BJ (cell line): ENCODE measurements around the gene LPCAT4. TPM values are rescaled to one million over a fixed set of nuclear protein-coding genes. Genes with fewer than 3 reads are reported as not detected.

Experiments used
- CTCF ChIA-PET: fragments of 350-600 bp; formaldehyde crosslinking; extraction: SDS; loops from one replicate; lab custom pipeline; 2021; ENCODE audit warnings: antibody characterized with exemption, inconsistent platforms; lab: Yijun Ruan, JAX
- POLR2A ChIA-PET: fragments of 300-600 bp; sonication (Branson Sonifier 250); formaldehyde crosslinking; extraction: SDS; loops from one replicate; lab custom pipeline; 2021; ENCODE audit warnings: antibody characterized with exemption; lab: Charles Lee
- DNase-seq: peaks from one replicate; pipeline ENCODE4 v3.0.0-alpha.2; 2011; ENCODE audit warnings: low read depth
- H3K27me3 ChIP-seq: 2 replicates; pipeline ENCODE4 v1.6.0; 2011; ENCODE audit warnings: low read length; ENCODE audit not compliant: control insufficient read depth, insufficient read depth
- H3K36me3 ChIP-seq: 2 replicates; pipeline ENCODE4 v1.5.1; 2011; ENCODE audit warnings: low read length; ENCODE audit not compliant: control insufficient read depth, insufficient read depth
- H3K4me3 ChIP-seq: 2 replicates; pipeline ENCODE4 v1.5.1; 2011; ENCODE audit warnings: low read depth, mild to moderate bottlenecking, control low read depth, low read length
- polyA plus RNA-seq: library from polyadenylated mRNA; depleted of rRNA; stranded (reverse); fragments of >200 nt; gene quantifications from 2 replicates; pipeline ENCODE4 v1.2.3, GENCODE V29; 2011
- TF ChIP-seq, protein P1 (sequence below): IDR thresholded peaks from 2 replicates; pipeline ENCODE4 v1.5.1; 2011; ENCODE audit warnings: low read depth, mild to moderate bottlenecking, control low read depth, inconsistent platforms, low read length, moderate library complexity; ENCODE audit not compliant: insufficient read depth

LPCAT4 gene
- polyA plus RNA-seq, 1 experiment, result 45.3 TPM

DNA sequence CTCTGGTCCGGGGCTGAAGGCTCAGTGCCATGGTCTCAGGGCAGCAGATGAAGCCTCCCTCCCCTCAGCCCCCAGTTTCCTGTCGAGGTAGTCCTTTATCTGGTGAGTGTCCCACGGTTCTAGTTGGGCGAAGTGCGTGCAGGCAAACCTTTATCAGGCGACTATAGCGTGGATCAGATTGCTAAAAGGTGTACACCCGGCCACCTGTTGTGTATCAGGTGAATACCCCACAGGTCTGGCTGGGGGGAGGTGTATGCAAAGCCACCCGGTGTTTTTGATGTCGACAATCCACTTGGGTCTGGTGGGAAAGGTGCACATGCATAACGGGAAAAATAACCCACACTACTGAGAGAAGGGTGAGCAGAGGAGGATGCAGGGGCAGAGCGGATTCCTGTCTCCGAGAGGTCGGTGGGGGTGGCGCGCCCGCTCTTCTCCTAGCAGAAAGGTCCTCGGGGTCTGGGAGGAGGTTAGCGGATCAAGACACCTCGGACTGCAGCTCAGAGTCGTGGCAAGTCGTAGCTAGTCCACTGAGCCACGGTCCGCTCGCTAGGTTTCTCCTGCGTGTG is 29.9 kb downstream of the LPCAT4 start:
- no peak for DNase-seq
- POLR2A ChIA-PET, result no interaction called here
- peaks cover 3% of the 10 kb centered on the region for H3K36me3 ChIP-seq
- TF ChIP-seq, protein P1, sequence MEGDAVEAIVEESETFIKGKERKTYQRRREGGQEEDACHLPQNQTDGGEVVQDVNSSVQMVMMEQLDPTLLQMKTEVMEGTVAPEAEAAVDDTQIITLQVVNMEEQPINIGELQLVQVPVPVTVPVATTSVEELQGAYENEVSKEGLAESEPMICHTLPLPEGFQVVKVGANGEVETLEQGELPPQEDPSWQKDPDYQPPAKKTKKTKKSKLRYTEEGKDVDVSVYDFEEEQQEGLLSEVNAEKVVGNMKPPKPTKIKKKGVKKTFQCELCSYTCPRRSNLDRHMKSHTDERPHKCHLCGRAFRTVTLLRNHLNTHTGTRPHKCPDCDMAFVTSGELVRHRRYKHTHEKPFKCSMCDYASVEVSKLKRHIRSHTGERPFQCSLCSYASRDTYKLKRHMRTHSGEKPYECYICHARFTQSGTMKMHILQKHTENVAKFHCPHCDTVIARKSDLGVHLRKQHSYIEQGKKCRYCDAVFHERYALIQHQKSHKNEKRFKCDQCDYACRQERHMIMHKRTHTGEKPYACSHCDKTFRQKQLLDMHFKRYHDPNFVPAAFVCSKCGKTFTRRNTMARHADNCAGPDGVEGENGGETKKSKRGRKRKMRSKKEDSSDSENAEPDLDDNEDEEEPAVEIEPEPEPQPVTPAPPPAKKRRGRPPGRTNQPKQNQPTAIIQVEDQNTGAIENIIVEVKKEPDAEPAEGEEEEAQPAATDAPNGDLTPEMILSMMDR, result no peak
- H3K27me3 ChIP-seq, result no peaks in the 10 kb centered on the region
- peak overlapping the region; percentile 100 for H3K4me3 ChIP-seq
- CTCF ChIA-PET, result interaction anchor here (1.1 to 1.7 kb wide), 2 partner anchors 30 to 95 kb away, joined by 3 read pairs; partner anchors contain the start of gene LPCAT4

DNA sequence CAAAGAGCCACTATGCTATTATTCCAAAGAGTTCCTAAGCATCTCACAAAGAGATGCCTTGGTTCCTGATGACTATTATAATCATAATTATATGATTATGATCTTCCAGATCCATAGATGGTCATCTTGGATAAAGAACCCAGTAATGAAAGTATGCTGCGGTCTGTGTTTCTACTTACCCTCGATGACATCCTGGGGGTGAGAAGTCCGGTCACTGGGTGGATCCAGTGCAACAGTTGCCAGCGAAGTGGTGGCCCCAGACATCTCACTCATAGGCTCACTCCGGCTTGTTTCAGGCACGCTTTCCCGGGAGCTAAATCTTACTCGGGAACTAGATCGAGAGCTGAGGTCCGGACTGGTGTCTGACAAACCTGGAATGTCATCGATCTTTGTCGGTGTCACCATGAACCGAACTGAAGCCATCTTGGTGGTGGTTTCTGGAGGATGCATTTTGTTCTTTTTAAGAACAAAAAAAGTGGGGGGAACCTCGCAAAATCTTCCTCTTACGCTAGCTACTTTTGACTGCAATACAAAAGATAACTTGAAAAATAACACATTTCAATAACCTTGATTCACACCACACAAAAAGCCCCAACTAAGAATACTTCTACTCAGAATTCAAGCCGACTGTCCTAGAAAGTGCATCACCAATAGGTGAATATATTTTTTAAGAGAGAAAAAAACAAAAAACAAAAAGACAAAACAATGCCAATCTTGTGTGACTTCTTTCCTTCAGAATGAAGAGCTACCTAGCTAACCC is 30.6 kb downstream of the LPCAT4 start:
- DNase-seq, result no peak
- peak overlapping the region; percentile 100 for H3K4me3 ChIP-seq
- H3K27me3 ChIP-seq, result no peaks in the 10 kb centered on the region
- POLR2A ChIA-PET, result no interaction called here
- TF ChIP-seq, protein P1, result no peak
- CTCF ChIA-PET, result interaction anchor here (0.7 to 1.7 kb wide), 2 partner anchors 10 to 95 kb away, joined by 3 read pairs; no protein-coding TSS in a partner anchor
- peaks cover 1% of the 10 kb centered on the region for H3K36me3 ChIP-seq

DNA sequence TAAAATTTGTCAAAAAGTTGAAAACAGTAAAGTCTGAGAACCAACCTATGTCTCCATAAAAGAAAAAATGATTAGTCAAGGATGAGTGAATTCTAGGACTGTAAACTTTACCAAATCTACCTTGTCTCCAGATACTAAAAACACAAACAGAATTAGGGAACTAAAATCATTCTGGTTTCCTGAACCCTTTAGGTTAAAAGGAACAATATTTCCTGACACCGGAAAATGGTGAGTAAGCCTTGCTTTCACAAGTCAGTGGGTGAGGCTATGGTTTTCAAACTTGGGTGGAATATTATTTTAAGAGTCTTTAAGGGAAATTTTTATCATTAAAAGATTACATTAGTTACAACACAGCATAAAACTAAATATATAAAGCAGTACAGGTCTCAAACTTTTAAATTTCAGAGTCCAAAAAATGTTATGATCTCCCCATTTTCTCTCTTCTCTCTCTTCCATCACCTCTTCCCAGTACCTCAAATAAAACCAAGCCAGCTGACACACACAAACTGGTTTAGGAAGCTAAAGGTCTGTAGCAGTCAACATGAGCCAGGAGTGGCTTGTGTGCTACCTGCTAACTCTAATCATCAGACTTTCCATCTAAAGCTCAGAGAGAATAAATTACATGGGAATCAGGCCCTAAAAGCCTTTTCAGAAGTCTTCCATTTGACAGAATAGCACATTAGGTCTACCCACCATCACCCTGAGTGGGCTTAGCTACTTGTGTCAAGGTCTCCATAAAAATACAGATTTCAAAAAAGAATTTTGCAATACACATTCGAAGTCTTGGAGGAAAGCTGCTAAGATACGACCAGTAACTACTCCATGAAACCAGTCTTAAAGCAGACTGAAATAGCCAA is 31.6 kb downstream of the LPCAT4 start:
- Histone ChIP-seq H3K36me3 (peaks cover 1% of the 10 kb centered on the region; the same call in 1 of the 2 replicates), H3K27me3 (no peaks in the 10 kb centered on the region), H3K4me3 (no peak overlapping the region)
- ChIA-PET CTCF (interaction anchor here (0.7 kb wide), 1 partner anchor 9 kb away, joined by 3 read pairs; no protein-coding TSS in a partner anchor), POLR2A (no interaction called here)
- TF ChIP-seq, protein P1, result no peak
- no peak for DNase-seq

DNA sequence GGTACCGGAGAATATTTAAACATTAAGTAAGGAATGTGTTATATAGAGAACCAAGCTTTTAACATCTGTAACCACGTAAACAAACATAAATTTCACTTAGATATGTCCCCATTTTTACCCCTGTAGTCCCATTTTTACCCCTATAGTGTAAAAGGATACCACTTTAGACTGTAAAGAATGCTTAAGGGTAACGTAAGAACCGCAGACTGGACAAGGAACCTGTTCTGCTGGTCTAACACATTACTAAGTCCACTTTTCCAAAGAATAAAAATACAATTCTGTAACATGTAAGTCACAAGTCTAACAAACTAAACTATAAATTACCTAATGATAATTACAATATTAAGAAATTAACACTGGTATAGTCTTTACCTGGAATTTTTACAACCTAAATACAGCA is 32.3 kb downstream of the LPCAT4 start:
- Histone ChIP-seq H3K36me3 (no peaks in the 10 kb centered on the region), H3K4me3 (no peak overlapping the region), H3K27me3 (no peaks in the 10 kb centered on the region)
- DNase-seq, result no peak
- ChIA-PET CTCF (interaction anchor here (2.0 kb wide), 1 partner anchor 8 kb away, joined by 5 read pairs; the partner anchor contains the start of genes NOP10 and NUTM1), POLR2A (no interaction called here)
- TF ChIP-seq, protein P1, result no peak
